Measurements from ENCODE around the gene B3GAT3.
"Not testable (repeated sequence)": the region's sequence is repeated elsewhere in the genome, so short reads cannot be mapped to it uniquely, and the experiment has no call there.

The B3GAT3 gene

DNA sequence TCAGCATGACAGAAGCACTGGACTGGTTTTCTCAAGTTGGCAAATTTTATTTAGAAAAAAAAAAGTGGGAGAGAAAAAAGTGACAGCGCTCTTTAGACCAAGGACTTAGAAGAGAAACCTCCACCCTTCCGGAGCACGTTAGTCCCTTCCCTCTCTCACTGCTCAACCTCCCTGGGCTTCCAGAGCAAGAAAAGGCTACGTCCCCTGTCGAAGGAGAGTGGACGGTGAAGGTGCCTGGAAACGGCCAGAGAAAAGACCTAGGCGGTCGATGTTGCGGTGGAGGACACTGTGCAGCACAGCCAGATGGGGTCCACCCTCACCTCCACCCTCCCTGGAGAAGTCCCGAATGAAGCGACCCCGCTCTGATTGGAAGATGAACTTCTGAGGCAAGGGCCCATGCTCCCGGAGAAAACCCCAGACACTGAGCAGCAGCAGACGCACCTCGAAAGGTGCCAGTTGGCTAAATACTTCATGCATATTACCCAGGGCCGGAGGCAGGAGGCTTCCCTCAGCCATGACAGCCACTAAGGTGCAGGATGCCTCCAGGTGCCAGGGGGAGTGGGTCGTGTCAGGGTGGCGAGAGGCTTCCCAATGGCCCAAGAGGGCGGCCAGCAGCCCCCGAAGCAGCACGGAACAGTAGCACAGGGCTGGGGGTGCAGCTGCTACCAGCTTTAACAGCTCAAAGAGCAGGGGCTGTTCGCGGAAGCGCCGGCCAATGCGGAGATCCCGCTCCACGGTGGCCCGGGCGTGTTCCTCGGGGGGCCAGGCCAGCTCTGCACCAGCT, 25.2 kb upstream of the B3GAT3 start:
- Histone ChIP-seq H3K4me3 (peak overlapping the region in 4 of 7 experiments; percentile 86 to 97 (median 93)), H3K27ac (peak overlapping the region in 11 of 21 experiments; percentile 1 to 97 (median 51))

DNA sequence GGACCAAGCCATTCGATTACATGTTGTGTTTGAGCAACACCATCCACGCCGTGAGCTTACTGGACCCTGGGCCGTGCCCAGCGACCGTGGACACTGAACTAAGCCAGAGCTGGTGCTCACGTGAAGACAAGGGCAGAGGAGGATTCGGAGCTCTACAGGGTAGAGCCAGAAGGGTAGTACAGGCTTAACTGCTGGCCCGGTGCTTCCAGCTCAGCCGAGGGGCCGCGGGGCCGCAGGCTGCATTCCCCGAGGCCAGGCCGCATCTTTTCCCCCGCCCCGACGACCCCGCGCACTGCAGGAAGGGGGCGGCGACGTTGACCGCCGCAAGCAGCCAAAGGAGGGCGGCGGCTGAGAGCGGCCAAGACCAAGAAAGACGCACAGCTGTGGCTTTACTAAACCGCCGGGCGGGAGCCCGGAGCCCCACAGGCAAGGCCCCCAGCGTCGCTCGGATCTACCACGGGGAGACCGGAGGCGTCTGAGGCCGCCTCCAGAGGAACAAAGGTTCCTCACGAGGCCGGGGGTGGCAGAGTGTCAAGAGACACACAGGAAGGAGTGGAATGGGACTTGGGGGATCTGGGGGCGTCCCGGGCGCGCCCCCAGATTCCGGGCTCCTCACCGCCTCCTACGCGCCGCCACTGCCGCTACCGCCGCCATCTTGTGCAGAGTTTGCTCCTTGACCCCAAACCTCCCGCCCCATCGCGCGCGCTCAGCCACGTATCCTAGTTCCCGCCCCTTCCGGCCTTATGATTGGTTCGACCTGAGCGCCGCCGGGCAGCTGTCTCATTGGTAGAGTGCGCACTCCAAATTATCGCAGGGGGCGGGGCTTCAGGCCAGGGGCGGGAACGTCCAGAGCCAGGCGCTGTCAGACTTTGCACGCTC, 24.4 kb upstream of the B3GAT3 start, which contains the start of gene GANAB:
TSS of gene GANAB (minus strand) at position 668 of the 879 bp plus-strand sequence. CDS start at position 654, 14 bp downstream.
- H3K27ac ChIP-seq: peak within 1 kb of the TSS; percentile 82 to 98 (median 96)
- H3K4me3 ChIP-seq: peak within 1 kb of the TSS; percentile 86 to 99 (median 97)

DNA sequence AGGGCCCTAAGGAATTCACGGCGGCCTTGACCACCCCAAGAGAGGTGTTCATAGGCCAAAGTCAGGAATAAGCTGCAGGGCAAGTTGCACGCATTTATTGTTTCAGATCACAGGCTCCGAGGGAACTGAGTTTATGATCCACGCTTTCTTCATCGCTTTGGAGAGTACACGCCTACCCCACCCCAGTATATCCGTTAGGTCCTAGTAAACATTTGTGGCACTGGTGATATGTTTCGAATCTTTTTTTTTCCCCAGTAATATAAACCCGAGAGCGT, 23.8 kb upstream of the B3GAT3 start:
- Histone ChIP-seq H3K27ac (peak overlapping the region in 20 of 21 experiments; percentile 82 to 98 (median 96)), H3K4me3 (peak overlapping the region; percentile 86 to 99 (median 97))

DNA sequence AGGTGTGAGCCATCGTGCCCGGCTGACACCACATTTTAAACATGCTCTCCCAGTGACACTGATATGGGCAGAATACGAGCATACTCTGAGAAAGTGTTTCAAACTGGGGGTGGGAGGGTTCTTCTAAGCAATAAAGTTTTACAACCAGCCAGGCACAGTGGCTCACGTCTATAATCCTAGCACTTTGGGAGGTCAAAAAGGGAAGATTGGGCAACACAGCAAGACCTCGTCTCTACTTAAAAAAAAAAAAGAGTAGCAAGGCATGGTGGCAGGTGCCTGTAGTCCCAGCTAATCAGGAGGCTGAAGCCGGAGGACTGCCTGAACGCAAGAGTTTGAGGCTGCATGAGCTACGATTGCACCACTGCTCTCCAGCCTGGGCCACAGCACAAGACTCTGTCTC, 22.4 kb upstream of the B3GAT3 start:
- peak overlapping the region in 1 of 21 experiments; percentile 41 for H3K27ac ChIP-seq
- H3K4me3 ChIP-seq: no peak overlapping the region

DNA sequence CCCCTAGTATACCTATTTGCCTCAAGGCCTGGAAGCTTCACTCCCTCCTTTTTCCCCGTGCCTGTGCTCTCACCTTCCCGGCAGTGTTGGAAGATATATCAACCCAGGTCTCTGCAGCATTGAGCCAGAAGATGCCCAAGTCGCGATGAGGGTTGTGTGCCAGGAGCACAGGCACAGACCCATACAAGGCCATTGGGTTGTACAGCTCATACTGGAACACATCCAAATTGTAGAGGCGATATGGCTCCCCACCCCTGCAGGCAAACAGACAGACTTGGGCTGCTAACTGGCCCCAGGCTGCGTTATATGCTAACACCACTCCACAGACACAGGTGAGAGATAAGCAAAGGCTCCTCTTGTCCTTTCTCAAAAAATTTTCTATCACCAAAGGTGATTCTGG, 10.7 kb upstream of the B3GAT3 start:
- no peak overlapping the region for H3K4me3 ChIP-seq
- no peak overlapping the region for H3K27ac ChIP-seq

DNA sequence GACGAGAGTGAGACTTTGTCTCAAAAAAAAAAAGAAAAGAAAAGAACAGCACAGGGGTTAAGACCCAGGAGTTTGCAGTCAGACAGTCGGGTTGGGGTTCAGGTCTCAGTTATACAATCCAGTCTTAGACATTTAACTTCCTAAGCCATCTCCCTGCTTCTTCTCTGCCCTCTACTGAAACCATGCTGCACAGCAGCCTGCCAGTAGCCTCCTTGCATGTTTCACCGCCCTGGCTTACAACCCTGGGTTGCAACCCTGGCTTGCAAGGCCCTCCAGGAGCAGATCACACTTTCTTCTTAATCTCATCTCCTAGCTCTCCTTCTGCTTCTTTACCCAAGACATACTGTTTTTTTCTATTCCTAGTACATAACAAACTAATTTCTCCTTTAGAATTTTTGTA, 5.9 kb upstream of the B3GAT3 start:
- Histone ChIP-seq H3K4me3 (no peak overlapping the region), H3K27ac (no peak overlapping the region)

DNA sequence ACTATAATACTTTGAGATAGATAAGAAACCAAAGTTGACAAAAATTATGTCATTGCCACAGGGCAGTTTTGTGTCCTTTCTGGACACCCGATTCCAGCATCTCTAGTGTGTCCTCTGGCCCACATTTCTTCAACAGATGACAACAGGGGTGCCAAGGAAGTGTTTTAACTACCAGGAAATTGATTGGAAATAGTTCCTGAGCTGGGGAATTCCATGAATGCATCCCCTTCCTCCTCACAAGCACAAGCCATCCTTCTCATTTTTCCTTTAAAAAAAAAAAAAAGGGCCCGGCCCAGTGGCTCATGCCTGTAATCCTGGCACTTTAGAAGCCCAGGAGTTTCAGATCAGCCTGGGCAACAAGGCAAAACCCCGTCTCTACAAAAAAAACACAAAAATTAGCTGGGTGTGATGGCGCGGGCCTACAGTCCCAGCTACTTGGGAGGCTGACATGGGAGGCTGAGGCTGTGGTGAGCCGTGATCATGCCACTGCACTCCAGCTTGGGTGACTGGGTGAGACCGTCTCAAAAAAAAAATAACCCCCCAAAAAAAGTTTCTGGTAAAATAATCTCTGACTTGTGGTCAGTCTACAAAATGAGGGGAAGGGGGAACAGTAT, 797 bp upstream of the B3GAT3 start:
- Histone ChIP-seq H3K4me3 (peak overlapping the region in 3 of 7 experiments; percentile 61 to 77 (median 75)), H3K27ac (peak overlapping the region in 20 of 21 experiments; percentile 79 to 98 (median 92))

DNA sequence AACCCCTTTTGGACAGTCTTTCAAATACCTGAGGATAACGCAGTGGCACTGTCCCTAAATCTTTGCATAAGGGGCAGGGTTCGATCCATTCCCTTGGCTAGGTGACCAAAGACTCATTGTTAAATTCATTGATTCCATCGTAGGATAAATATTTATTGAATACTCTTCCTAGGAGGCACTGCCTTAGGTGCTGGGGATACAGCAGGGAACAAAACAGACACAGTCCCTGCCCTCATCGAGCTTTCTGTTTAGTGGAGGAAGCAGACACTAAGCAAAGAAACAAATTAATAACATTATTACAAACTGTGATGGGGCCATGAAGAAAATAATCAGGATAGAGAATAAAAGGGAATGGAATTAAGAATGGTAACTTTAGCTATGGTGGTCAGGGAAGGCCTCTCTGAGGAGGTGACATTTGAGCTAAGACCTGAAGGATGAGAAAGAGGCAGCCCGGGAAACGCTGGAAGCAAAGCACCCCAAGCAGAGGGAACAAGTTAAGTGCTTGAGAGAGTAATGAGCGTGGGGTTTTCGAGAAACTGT, 689 bp downstream of the B3GAT3 start:
- H3K4me3 ChIP-seq: peak overlapping the region; percentile 49 to 88 (median 75)
- H3K27ac ChIP-seq: peak overlapping the region; percentile 23 to 98 (median 91)

DNA sequence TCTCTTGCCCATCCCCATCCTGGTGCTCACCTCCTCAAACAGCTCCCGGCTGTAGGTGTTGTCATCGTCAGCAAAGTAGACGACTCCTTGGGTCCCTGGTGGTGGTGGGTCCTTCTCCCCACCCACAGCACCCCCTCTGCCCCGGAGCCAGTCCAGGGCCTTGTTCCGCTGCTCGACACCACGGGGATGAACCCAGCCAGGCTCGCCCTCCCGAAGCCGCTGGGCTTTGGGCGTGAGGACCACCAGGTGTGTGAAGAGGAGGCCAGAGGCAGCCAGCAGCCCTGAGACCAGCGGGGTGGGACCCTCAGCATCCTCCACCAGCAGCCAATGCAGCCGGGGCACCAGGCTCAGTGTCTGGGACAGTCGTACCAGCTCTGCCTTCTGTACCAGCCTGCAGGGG, 4.8 kb downstream of the B3GAT3 start:
- not testable (repeated sequence) for H3K4me3 ChIP-seq, H3K27ac ChIP-seq

DNA sequence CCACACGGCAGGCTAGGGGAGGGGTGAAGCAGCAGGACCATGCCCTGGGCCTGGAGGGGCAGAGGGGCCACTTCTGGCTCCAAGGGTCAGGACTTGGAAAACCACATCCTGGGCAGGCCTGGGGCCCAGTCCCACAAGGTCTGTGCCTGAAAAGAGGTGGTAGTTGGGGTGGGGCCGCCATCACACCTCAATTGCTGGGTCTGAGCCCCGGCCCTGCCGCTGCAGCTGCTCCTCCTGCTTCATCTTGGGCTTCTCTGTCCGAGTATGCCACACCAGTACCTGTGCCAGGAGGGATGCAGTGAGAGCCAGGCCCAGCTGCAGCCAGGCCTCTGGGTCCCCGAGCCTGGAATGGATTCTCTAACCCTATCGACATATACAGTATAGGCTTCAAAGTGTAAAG, 6.3 kb downstream of the B3GAT3 start:
- Histone ChIP-seq H3K4me3 (no peak overlapping the region), H3K27ac (peak overlapping the region in 2 of 21 experiments; percentile 5 to 11)

DNA sequence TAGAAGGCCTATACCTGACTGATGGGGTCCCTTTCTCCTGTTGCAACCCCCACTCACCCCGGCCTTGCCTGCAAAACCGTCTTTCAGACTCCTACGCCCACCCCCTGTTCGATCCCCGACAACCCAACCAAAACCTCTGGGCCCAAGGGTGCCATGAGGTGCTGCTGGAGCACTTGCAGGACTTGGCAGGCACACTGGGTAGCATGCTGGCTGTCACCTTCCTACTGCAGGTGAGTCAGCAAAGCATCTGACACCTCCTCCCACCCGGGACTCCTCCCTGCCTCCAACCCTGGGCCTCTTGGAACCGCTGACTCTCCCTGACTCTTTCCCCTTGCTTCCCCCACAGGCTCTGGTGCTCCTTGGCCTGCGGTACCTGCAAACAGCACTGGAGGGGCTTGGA, 7.5 kb downstream of the B3GAT3 start:
- Histone ChIP-seq H3K4me3 (no peak overlapping the region), H3K27ac (peak overlapping the region in 11 of 21 experiments; percentile 16 to 99 (median 97))

DNA sequence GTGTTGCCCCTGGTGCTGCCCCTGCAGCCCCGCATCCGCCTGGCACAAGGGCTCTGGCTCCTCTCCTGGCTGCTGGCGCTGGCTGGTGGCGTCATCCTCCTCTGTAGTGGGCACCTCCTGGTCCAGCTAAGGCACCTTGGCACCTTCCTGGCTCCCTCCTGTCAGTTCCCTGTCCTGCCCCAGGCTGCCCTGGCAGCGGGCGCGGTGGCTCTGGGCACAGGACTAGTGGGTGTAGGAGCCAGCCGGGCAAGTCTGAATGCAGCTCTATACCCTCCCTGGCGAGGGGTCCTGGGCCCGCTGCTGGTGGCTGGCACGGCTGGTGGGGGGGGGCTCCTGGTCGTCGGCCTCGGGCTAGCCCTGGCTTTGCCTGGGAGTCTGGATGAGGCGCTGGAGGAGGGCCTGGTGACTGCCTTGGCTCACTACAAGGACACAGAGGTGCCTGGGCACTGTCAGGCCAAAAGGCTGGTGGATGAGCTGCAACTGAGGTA, 8.5 kb downstream of the B3GAT3 start:
- Histone ChIP-seq H3K27ac (peak overlapping the region in 20 of 21 experiments; percentile 88 to 99 (median 96)), H3K4me3 (peak overlapping the region in 6 of 7 experiments; percentile 62 to 87 (median 74))

DNA sequence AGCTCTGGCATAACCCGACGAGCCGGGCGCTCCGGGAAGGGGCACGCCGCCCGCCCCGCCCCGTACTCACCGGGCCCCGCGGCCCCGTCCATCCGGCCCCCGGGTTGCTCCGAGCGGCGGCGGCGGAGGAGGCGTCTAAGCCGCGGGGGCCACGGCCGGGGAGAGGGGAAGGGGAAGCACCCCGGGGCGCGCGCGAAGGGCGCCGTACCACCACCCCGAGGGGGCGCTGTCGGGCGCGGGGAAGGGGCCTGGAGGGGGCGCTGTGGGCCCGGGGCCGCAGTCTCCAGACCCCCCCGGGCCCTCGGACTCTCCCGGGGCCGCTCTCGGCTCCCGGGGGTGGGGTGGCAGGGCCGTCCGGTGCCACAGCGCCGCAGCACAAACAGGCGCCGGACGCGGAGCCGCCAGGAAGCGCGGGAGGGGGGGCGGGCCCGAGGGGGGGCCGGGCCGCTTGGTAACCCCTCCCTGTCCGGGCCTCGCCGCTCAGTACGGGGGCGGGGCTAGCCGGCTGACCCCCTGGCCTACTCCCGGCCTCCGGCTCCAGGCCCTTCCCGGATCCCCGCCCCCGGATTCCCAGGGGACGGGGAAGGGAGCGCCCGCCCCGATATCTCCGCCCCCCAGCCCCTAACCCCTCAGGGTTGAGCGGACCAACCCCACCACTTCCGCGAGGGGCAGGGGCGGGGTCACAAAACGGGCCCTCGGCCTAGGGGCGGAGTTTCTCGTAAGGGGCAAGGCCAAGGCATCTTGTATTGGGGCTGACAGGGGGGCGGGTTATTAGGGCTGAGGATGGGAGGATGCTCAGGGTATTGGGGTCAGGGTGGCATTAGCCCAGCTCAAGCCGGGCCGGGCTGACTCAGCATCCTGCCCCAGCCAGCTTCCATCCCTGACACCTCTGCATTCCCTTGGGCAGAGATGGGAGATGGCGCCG, 9.2 kb downstream of the B3GAT3 start, which contains the start of the genes EML3 and ROM1:
TSS of gene EML3 (minus strand) at position 410 of the 925 bp plus-strand sequence. CDS start at position 92, 318 bp downstream.
TSS of gene ROM1 (plus strand) at position 892 of the 925 bp plus-strand sequence. CDS start at position 917, 25 bp downstream.
- peak within 1 kb of the TSS; percentile 62 to 87 (median 75) for H3K4me3 ChIP-seq

DNA sequence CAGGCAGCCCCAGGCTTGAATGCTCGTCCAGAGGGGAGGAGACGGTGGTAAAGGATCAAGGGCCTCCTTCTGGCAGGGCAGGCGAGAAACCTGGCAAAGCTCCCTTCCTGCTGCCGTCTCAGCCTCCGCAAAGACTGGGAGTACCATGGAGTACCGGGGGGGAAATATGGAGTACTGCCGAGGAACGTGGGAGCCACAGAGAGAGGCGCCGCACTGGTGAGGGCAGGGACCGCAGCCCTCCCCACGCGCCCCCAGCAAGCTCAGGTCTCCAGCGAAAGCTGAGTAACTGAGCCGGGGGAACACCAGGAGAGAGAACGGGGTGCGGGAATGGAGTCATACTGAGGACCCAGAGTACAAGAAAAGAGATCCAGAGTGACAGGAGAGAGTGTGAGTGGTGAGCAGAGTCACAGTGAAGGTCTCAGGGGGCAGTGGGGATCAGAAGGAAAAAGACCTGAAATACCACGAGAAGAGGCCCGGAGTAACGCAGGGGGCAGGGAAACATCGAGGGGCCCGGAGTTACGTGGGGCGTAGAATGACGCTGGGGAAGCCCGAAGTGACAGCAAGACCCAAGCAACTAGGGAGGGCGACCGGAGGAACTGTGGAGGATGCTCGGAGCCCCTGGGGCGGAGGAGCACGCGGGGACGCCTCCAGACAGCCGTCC, 10.0 kb downstream of the B3GAT3 start:
- H3K4me3 ChIP-seq: peak overlapping the region; percentile 62 to 87 (median 75)
- H3K27ac ChIP-seq: peak overlapping the region; percentile 88 to 99 (median 96)

More for the DNA sequence above, 9.2 kb downstream of the B3GAT3 start, which contains the start of the genes EML3 and ROM1:
- H3K27ac ChIP-seq: peak within 1 kb of the TSS; percentile 88 to 99 (median 96)

DNA sequence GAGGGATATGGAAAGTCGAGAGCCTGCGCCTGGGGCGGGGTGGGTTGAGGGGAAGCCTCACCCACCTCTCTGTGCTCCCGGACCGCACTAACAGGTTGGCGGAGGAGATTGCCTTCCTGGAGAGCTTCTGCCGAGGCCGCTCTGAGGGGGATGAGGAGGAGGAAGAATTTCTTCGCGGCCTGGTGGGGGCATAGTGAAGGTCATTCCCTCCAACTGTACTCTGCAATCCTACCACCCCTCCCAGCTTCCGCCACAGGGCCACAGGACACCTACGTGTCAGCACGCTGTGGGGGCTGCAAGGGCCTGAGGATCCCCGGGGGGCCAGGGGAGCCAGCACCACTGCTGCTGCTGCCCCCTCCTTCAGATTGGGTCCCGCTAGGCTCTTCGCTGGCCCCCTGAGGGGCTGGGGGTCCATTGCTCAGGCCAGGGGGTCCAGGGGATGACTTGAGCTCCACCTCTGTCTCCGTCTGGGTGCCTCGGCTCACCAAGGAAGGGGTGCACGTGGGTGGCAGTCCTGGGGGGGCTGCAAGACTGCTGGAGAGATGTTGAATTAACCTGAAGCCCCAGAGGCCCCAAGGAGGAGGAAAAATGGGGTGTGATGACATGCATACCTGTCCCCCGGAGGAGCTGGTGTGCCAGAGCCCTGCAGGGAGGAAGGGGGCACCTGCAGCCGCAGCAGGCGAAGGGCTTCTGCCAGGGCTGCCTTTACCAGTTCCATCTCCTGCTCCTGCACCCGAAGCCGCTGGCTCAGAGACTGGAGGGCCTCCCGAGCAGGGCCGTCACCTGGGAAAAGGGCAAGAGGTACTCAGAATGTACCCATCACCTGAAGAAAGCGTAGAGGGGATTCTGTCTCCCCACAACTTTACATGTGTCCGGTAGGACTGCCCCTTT, 10.7 kb downstream of the B3GAT3 start:
- H3K4me3 ChIP-seq: peak overlapping the region; percentile 62 to 87 (median 75)
- peak overlapping the region; percentile 88 to 99 (median 96) for H3K27ac ChIP-seq

DNA sequence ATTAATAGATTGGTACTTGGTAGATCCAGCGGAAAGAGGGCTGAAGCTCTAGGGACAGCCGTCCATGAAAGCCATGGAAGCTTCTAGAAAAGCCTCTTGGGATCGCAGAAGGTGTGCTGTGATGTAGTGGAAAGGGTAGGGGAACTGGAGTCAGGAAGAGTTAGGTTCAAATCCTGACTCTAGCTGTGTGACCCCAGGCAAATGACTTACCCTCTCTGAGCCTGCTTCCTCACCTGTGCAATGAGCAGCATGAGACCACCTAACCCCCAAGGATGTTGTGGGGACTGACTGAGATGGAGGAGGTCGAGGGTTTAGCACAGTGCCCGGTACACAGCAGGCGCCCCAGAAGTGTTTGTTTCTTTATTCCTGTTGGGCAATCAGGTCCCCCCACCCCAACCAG, 11.4 kb downstream of the B3GAT3 start:
- Histone ChIP-seq H3K4me3 (no peak overlapping the region), H3K27ac (no peak overlapping the region)

DNA sequence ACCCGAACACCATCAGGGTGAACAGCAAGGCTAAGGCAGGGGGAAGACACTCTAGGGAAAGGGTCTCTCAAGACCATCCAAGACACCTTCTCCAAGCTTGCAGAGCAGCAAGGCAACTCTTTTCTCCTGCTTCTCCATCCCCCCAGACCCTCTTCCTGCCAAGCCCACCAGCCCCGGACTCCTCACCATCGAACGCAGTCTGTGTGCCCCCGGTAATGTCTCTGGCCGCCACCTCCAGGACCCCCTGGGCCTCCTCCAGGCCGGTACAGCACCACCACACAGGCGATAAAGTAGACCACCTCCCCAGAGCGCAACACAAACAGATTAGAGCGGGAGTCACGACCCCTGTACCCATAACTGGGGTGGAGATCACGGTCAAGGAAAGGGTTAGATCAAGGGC, 13.0 kb downstream of the B3GAT3 start:
- H3K4me3 ChIP-seq: no peak overlapping the region
- no peak overlapping the region for H3K27ac ChIP-seq
